Thyroid gland (tissue), 4 donors: ENCODE data around the gene DNASE1L3.

Source experiments
- CTCF ChIP-seq, 6 experiments: fragments of 200-600 bp in 3 of 6; fragments of 450-650 bp in 3 of 6; sonication (generic) in 3 of 6; IDR thresholded peaks; one replicate each; pipeline ENCODE4 v1.5.1; 2016 to 2019; ENCODE audit warnings: antibody characterized with exemption in 6 of 6, mild to moderate bottlenecking in 2 of 6, inconsistent platforms in 1 of 6, moderate library complexity in 1 of 6
- POLR2A ChIP-seq, 2 donors: fragments of 450-650 bp; IDR thresholded peaks; one replicate each; pipeline ENCODE4 v1.6.1; 2017; ENCODE audit warnings: antibody characterized with exemption in 2 of 2, mild to moderate bottlenecking in 2 of 2, moderate library complexity in 1 of 2

DNA sequence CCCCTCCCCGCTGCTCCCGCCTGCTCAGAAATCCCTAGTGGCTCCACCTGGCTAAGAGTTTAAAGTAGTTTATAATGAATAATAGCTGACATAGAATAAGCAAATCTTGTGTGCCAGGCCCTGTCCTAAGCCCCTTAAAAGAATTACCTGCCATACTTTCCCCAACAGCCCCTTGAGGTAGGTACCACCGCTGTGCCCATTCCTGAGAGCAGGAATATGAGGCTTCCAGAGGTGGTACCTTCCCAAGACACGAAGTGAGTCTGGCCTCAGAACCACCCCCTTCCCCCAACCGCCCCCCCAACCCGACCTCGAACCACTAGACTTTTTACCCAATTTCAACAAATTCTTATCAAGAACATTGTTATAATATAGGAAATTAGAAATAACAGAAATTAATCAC, 28.1 kb upstream of the DNASE1L3 start:
- TF ChIP-seq CTCF (IDR thresholded peaks at IDR 0.05) (no peak), POLR2A (IDR thresholded peaks at IDR 0.05) (no peak)
